ENCODE data around the gene ARL2. TPM values are rescaled to one million over a fixed set of nuclear protein-coding genes. Genes with fewer than 3 reads are reported as not detected.

The ARL2 gene
- total and polyA plus RNA-seq, 7 donors, result 109 to 171 (median 154) TPM

DNA sequence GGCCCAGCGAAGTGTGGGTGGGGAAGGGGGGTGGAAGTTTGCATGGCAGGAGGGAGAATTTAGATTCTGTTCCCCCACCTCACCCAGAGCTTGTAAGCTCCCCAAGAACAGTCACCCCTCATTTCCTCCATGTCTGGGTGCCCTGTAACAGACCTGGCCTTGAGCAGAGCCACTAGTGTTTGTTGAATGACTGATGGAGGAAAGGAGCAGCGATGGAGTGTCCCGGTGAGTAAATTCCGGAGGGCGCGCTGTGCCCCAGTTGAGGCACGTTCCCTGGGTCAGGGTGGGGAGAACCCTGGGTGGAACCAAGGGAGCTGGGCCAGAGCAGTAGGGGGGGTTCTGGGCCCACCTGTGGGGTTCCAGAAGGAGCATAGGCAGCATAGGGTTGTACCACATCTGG, 43.6 kb downstream of the ARL2 start:
- TF ChIP-seq, protein P1, sequence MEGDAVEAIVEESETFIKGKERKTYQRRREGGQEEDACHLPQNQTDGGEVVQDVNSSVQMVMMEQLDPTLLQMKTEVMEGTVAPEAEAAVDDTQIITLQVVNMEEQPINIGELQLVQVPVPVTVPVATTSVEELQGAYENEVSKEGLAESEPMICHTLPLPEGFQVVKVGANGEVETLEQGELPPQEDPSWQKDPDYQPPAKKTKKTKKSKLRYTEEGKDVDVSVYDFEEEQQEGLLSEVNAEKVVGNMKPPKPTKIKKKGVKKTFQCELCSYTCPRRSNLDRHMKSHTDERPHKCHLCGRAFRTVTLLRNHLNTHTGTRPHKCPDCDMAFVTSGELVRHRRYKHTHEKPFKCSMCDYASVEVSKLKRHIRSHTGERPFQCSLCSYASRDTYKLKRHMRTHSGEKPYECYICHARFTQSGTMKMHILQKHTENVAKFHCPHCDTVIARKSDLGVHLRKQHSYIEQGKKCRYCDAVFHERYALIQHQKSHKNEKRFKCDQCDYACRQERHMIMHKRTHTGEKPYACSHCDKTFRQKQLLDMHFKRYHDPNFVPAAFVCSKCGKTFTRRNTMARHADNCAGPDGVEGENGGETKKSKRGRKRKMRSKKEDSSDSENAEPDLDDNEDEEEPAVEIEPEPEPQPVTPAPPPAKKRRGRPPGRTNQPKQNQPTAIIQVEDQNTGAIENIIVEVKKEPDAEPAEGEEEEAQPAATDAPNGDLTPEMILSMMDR (IDR thresholded peaks at IDR 0.05), result no peak
- no peak for ATAC-seq
- intact Hi-C loops (cut with DNase I), result no loop called here

DNA sequence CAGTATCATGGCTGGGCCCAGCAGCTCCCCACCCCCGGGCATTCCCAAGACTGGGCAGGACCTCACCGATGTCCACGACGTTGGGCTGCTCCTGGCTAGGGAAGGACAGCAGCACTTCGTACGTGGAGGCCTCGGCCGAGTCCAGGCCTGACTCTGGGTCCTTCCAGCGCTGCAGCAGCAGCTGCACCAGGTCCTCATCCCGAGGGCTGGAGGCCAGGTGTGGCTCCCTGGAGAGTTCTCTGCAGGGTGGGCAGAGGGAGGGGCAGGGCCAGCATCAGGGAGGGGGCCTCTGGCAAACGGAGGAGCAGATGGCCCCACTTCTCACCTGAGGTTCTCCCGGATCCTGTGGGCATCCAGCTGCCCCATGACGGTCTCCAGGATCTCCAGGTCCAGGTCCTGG, 44.1 kb downstream of the ARL2 start:
- TF ChIP-seq, protein P1 (IDR thresholded peaks at IDR 0.05), result no peak
- ATAC-seq, result no peak
- Histone ChIP-seq H3K27me3 (ENCODE audit: insufficient read depth in 3 of 3, low read length in 2 of 3) (peaks cover 0 to 2% (median 0%) of the 10 kb centered on the region in 3 donors), H3K9me3 (no peaks in the 10 kb centered on the region), H3K36me3 (ENCODE audit: insufficient read depth in 1 of 2, low read depth in 1 of 2) (no peaks in the 10 kb centered on the region), H3K4me3 (no peak overlapping the region), H3K27ac (no peak overlapping the region), H3K4me1 (no peaks in the 10 kb centered on the region)
- WGBS, 3 donors, result 55 to 60% (median 59%) methylated on average over 13 of the region's 13 CpGs
- no peak for DNase-seq
- intact Hi-C loops (cut with DNase I), result no loop called here

More for the DNA sequence above, 43.6 kb downstream of the ARL2 start:
- 82 to 90% (median 89%) methylated on average over 7 of the region's 7 CpGs for WGBS, 3 donors
- no peaks in the 10 kb centered on the region for H3K4me1 ChIP-seq
- H3K4me3 ChIP-seq, result no peak overlapping the region
- H3K36me3 ChIP-seq (ENCODE audit: insufficient read depth in 1 of 2, low read depth in 1 of 2), result no peaks in the 10 kb centered on the region
- H3K27ac ChIP-seq, result no peak overlapping the region
- no peaks in the 10 kb centered on the region for H3K9me3 ChIP-seq
- DNase-seq, result no peak
- H3K27me3 ChIP-seq (ENCODE audit: insufficient read depth in 3 of 3, low read length in 2 of 3), result peaks cover 0 to 2% (median 0%) of the 10 kb centered on the region in 3 donors

DNA sequence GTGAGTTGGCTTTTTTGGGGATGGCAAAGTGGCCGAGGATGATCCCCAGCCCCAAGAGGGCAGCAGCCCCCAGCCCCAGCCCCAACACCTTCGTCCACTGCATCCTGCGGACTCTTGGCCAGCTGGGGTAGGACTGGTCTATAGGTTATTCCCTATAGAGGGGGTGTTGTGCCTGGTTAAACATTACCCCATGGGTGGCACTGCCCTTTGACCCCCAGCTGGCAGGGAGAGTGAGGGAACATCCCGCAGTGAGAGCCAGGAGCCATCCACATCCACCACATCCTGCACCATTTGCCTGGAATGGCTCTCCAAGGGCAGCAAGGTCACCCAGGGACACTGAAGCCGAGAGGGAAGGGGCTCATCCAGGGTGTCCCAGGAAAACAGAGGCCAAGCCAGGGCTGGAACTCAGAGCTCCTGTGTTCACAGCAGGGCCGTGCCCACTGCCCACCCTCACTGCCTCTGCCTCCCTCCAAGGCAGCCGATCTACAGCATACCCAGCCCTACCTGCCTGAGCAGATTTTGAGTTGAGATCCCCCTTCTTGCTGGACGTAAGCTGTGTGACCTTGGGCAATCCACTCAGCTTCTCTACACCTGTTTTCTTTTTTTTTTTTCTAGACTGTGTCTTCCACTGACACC, 44.6 kb downstream of the ARL2 start, which contains the start of gene NAALADL1:
Gene NAALADL1, minus strand, starts transcription at position 135 of the 636 bp plus-strand sequence. Its CDS starts 32 bp downstream, at position 103.
- no peak for DNase-seq
- TF ChIP-seq, protein P1 (IDR thresholded peaks at IDR 0.05), result no peak

DNA sequence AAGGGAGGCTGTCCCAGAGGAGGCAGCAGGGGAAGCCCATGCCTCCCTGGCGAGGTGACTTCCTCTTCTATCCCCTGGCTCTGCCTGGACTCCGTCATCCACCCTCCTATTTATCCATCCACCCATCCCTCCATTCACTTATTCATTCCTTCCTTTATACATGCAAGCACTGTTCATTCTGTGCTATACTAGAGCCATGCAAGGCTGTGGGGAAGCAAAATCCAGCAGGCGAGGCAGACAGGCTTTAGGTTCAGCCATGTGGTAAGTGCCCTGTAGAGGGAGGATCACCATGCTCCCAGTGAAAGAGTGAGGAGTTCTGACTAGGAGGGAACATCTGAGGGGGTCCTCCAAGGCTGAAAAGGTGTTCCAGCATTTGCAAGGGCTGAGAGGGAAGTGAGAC, 45.6 kb downstream of the ARL2 start:
- DNase-seq (no peak), ATAC-seq (no peak)
- TF ChIP-seq, protein P1 (IDR thresholded peaks at IDR 0.05), result no peak
- Histone ChIP-seq H3K4me1 (no peaks in the 10 kb centered on the region), H3K36me3 (ENCODE audit: insufficient read depth in 1 of 2, low read depth in 1 of 2) (no peaks in the 10 kb centered on the region), H3K4me3 (no peak overlapping the region), H3K9me3 (no peaks in the 10 kb centered on the region), H3K27me3 (ENCODE audit: insufficient read depth in 3 of 3, low read length in 2 of 3) (no peaks in the 10 kb centered on the region), H3K27ac (no peak overlapping the region)
- 52 to 61% (median 54%) methylated on average over 3 of the region's 3 CpGs for WGBS, 3 donors
- intact Hi-C loops (cut with DNase I), result no loop called here

More for the DNA sequence above, 44.6 kb downstream of the ARL2 start, which contains the start of gene NAALADL1:
- 70 to 77% (median 72%) methylated on average over 8 of the region's 8 CpGs for WGBS, 3 donors
- intact Hi-C loops (cut with DNase I), result no loop called here
- no peaks in the 10 kb centered on the region for H3K9me3 ChIP-seq
- H3K36me3 ChIP-seq (ENCODE audit: insufficient read depth in 1 of 2, low read depth in 1 of 2), result no peaks in the 10 kb centered on the region
- H3K27ac ChIP-seq, result no peak within 1 kb of the TSS
- no peak for ATAC-seq
- H3K27me3 ChIP-seq (ENCODE audit: insufficient read depth in 3 of 3, low read length in 2 of 3), result peaks cover 0 to 2% (median 0%) of the 10 kb centered on the region in 3 donors
- H3K4me3 ChIP-seq, result no peak within 1 kb of the TSS
- no peaks in the 10 kb centered on the region for H3K4me1 ChIP-seq
